VCaP (cell line): ENCODE results near the gene CLPTM1.

Source experiments
- H3K27ac ChIP-seq: fragments of 450-650 bp; 2 replicates; pipeline ENCODE4 v1.5.1; 2017
- TF ChIP-seq, protein P1 (sequence below): fragments of 450-650 bp; conservative IDR thresholded peaks from 2 replicates; pipeline ENCODE4 v1.5.1; 2017; ENCODE audit warnings: mild to moderate bottlenecking, moderate library complexity

Gene CLPTM1

DNA sequence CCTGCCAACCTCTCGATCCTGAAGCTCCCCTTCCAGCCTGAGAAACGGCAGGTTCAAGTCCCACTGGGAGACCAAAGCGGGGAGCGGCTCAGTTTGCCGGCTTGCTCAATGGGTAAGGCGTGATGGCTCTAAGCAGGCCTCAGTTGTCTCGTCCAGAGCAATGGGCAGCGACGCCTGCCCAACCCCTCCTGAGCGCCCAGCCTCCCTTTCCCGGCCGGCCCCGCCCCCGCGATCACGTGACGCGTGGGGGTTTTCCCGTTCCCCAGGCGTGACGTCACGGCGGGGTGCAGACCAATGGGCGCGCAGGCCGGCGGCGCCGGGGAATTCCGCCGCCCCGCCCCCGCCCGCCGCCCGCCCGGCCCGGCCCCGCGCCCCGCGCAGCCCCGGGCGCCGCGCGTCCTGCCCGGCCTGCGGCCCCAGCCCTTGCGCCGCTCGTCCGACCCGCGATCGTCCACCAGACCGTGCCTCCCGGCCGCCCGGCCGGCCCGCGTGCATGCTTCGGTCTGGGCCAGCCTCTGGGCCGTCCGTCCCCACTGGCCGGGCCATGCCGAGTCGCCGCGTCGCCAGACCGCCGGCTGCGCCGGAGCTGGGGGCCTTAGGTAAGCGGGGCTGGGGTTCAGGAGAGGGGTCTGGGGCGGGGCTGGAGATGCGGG, 46.0 kb downstream of the CLPTM1 start, which contains the start of gene RELB:
RELB (plus strand) TSS at position 378 of the 653 bp plus-strand sequence; CDS start at position 494, 116 bp downstream.
- TF ChIP-seq, protein P1, sequence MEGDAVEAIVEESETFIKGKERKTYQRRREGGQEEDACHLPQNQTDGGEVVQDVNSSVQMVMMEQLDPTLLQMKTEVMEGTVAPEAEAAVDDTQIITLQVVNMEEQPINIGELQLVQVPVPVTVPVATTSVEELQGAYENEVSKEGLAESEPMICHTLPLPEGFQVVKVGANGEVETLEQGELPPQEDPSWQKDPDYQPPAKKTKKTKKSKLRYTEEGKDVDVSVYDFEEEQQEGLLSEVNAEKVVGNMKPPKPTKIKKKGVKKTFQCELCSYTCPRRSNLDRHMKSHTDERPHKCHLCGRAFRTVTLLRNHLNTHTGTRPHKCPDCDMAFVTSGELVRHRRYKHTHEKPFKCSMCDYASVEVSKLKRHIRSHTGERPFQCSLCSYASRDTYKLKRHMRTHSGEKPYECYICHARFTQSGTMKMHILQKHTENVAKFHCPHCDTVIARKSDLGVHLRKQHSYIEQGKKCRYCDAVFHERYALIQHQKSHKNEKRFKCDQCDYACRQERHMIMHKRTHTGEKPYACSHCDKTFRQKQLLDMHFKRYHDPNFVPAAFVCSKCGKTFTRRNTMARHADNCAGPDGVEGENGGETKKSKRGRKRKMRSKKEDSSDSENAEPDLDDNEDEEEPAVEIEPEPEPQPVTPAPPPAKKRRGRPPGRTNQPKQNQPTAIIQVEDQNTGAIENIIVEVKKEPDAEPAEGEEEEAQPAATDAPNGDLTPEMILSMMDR = no peak
- peak within 1 kb of the TSS; percentile 90 for H3K27ac ChIP-seq

DNA sequence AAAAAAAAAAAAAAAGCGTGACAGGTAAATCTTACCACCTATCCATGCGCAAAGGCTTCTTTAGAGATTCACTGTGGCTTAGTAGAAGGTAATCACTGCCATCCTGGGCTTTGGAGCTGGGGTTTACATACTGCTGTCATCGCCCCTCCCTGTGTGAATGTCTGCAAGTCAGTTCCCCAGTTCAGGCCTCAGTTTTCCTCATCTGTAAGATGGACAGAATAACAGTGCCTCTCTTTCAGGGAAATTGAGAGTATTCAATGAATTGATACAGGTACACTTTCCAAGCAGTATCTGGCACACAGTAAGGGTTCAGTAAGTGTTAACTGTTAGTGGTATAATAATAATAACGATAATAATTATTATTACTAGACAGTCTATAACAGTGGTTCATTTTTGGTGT, 48.3 kb downstream of the CLPTM1 start:
- no peak overlapping the region for H3K27ac ChIP-seq

DNA sequence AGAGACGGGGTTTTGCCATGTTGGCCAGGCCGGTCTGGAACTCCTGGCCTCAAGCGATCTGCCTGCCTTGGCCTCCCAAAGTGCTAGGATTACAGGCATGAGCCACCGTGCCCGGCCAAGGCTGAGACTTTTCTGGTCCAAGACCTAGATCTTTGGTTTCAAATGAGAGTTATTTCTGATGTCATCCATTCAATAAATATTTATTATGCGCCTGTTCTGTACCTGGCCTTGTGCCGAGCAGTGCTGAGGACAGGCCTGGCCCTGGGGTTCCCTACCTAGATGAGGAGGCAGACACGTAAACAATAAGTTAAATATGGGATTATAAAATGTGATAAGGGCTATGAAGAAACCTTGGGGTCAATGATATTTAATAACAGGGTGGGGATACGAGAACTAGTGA, 50.6 kb downstream of the CLPTM1 start:
- TF ChIP-seq, protein P1 = no peak
- no peak overlapping the region for H3K27ac ChIP-seq

More for the DNA sequence above, 48.3 kb downstream of the CLPTM1 start:
- TF ChIP-seq, protein P1 = no peak

DNA sequence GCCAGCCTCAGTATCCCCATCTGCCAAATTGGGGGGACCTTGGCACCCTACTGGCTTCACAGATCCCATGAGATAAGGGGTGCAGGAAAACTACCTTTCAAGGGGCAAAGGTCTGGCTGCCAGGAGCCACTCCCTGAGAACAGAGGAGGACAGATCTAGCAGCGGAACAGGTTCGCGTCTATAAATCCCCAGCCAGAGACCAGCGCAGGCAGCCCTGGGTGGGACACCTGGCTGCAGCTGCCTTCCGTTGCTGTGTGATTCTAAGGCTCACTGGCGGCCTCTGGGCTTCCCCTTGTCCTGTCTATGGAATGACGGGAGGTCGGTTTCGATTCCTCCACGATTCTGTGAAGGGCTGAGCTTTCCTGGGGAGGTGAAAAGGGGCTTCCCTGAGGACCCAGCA, 53.4 kb downstream of the CLPTM1 start:
- no peak overlapping the region for H3K27ac ChIP-seq
- TF ChIP-seq, protein P1 = no peak

DNA sequence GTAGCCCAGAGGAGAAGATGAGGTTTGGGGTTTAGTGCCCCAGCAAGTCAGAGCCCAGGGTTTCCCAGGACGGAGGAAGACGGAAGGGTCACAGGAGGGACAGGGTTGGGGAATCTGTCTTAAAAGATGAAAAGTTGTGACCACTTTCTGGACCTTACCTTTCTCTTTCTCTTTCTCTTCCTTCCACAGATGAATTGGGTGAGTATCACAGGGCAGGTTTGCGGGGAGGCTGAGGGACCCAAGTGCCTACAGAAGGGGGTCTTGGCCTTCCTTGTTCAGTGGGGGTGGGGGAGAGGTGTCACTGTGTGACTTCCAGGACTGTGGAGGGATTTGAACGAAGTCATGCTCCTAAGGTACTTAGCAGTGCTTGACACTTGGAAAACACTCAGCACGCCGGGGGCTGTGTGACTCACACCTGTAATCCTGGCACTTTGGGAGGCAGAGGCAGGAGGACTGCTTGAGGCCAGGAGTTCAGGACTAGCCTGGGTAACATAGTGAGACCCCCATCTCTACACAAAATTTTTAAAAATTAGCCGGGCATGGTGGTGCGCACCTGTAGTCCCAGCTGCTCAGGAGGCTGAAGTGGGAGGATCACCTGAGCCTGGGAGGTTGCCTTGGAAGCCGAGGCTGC, 54.6 kb downstream of the CLPTM1 start:
- TF ChIP-seq, protein P1 = no peak
- no peak overlapping the region for H3K27ac ChIP-seq

DNA sequence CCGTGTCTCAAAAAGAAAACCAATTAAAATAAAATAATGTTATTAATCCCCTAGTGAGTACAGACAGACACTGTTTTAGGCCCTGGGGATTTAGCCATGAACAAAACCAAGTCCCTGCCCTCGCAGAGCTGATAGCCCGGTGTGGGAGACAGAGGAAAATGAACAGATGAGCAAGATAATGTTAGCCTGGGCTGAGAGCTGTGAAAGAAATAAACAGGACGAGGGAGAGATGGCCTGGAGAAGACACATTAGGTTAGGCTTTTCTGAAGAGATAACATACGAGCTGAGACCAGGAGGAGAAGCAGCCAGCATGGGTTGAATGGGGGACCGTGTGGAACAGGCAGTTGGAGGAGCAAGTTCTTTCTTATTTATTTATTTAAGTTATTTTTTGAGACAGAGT, 55.1 kb downstream of the CLPTM1 start:
- H3K27ac ChIP-seq = no peak overlapping the region
- TF ChIP-seq, protein P1 = no peak

DNA sequence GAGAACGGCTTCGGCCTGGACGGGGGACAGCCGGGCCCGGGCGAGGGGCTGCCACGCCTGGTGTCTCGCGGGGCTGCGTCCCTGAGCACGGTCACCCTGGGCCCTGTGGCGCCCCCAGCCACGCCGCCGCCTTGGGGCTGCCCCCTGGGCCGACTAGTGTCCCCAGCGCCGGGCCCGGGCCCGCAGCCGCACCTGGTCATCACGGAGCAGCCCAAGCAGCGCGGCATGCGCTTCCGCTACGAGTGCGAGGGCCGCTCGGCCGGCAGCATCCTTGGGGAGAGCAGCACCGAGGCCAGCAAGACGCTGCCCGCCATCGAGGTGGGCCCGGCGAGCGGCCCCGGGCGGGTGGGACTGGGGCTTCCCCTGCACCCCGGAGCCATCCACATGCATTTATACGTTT, 56.8 kb downstream of the CLPTM1 start:
- no peak overlapping the region for H3K27ac ChIP-seq
- TF ChIP-seq, protein P1 = no peak
